Fibroblast of lung (primary cell): ENCODE data around the gene CYP2A13. TPM values are rescaled to one million over a fixed set of nuclear protein-coding genes. Genes with fewer than 3 reads are reported as not detected.
A peak's percentile ranks its signal among the peaks of the same experiment; 100 is the strongest.
"Not testable (repeated sequence)": the region's sequence is repeated elsewhere in the genome, so short reads cannot be mapped to it uniquely, and the experiment has no call there.

Experiments
- DNase-seq, 2 donors: peaks; one replicate each; pipeline versions ENCODE4 v3.0.0 to v3.0.0-alpha.2; 2010; ENCODE audit warnings: low read depth in 2 of 2
- H2AFZ ChIP-seq: 2 replicates; pipeline ENCODE4 v1.5.1; 2012; ENCODE audit warnings: low read length, control low read depth, inconsistent platforms
- H3K27ac ChIP-seq: 2 replicates; pipeline ENCODE4 v1.5.1; 2011; ENCODE audit warnings: low read length, control low read depth; ENCODE audit not compliant: insufficient read depth
- H3K27me3 ChIP-seq: 2 replicates; pipeline ENCODE4 v1.5.1; 2011; ENCODE audit warnings: mild to moderate bottlenecking, low read length; ENCODE audit not compliant: control insufficient read depth, insufficient read depth
- H3K36me3 ChIP-seq: 2 replicates; pipeline ENCODE4 v1.5.1; 2011; ENCODE audit warnings: low read length; ENCODE audit not compliant: control insufficient read depth, insufficient read depth
- H3K4me1 ChIP-seq: 2 replicates; pipeline ENCODE4 v1.5.1; 2011; ENCODE audit warnings: low read length; ENCODE audit not compliant: control insufficient read depth, insufficient read depth; ENCODE audit errors: extremely low read depth
- H3K4me2 ChIP-seq: 2 replicates; pipeline ENCODE4 v1.5.1; 2011; ENCODE audit warnings: low read length, control low read depth; ENCODE audit not compliant: insufficient read depth; ENCODE audit errors: extremely low read depth
- H3K4me3 ChIP-seq, 4 experiments: fragments of 200-600 bp in 1 of 4; sonication (generic) in 1 of 4; replicated peaks in 1 of 4; 2 replicates each; pipeline ENCODE4 v1.5.1; 2011 to 2016; ENCODE audit warnings: low read length in 4 of 4, low read depth in 3 of 4, mild to moderate bottlenecking in 3 of 4, control low read depth in 2 of 4, inconsistent platforms in 1 of 4, mixed read lengths in 1 of 4; ENCODE audit not compliant: insufficient read depth in 1 of 4; ENCODE audit errors: control extremely low read depth in 1 of 4
- H3K79me2 ChIP-seq: 2 replicates; pipeline ENCODE4 v1.5.1; 2012; ENCODE audit warnings: mild to moderate bottlenecking, low read length, inconsistent platforms; ENCODE audit not compliant: control insufficient read depth, insufficient read depth
- H3K9ac ChIP-seq: 2 replicates; pipeline ENCODE4 v1.5.1; 2011; ENCODE audit warnings: mild to moderate bottlenecking, low read length, control low read depth; ENCODE audit not compliant: insufficient read depth
- H3K9me3 ChIP-seq: 2 replicates; pipeline ENCODE4 v1.5.1; 2012; ENCODE audit warnings: low read depth, low read length; ENCODE audit not compliant: control insufficient read depth, insufficient read depth
- H4K20me1 ChIP-seq: 2 replicates; pipeline ENCODE4 v1.5.1; 2011; ENCODE audit warnings: low read length; ENCODE audit not compliant: control insufficient read depth, insufficient read depth; ENCODE audit errors: extremely low read depth
- CTCF ChIP-seq, 2 donors: IDR thresholded peaks in 1 of 2; conservative IDR thresholded peaks in 1 of 2; 1 replicate in 1 of 2; 2 replicates in 1 of 2; pipeline ENCODE4 v1.5.1; 2011 to 2012; ENCODE audit warnings: low read length in 2 of 2, control low read depth in 1 of 2, inconsistent platforms in 1 of 2, low read depth in 1 of 2, mild to moderate bottlenecking in 1 of 2
- EZH2 ChIP-seq: IDR thresholded peaks from 2 replicates; pipeline ENCODE4 v1.5.1; 2012; ENCODE audit warnings: low read length, control low read depth, mild to moderate bottlenecking; ENCODE audit errors: missing control alignments
- polyA plus RNA-seq, 2 donors: library from polyadenylated mRNA; depleted of rRNA in 1 of 2; stranded (reverse) in 1 of 2; unstranded in 1 of 2; fragments of >200 nt; gene quantifications; 2 replicates each; pipeline ENCODE4 v1.2.1, GENCODE V29; 2011 to 2012; ENCODE audit warnings: missing spikeins in 1 of 2
- total RNA-seq: library from RNA; depleted of rRNA; stranded (reverse); fragments of >200 nt; gene quantifications from 2 replicates; pipeline ENCODE4 v1.2.1, GENCODE V29; 2014

CYP2A13 gene
- total and polyA plus RNA-seq, 2 donors (not counting 1 experiment from before 2014, with no cell fraction given): not detected

- TF ChIP-seq EZH2 (no peak), CTCF (conservative IDR thresholded peaks at IDR 0.05 in 1 of 2, IDR thresholded peaks at IDR 0.05 in 1 of 2; ENCODE audit: low read depth in 1 of 2, low read length in 2 of 2) (no peak)
- Histone ChIP-seq H3K9ac (no peak overlapping the region), H3K79me2 (no peaks in the 10 kb centered on the region), H3K4me2 (no peak overlapping the region), H2AFZ (no peak overlapping the region), H3K9me3 (no peaks in the 10 kb centered on the region), H3K27me3 (no peaks in the 10 kb centered on the region), H4K20me1 (no peaks in the 10 kb centered on the region), H3K36me3 (no peaks in the 10 kb centered on the region), H3K27ac (no peak overlapping the region), H3K4me1 (no peaks in the 10 kb centered on the region), H3K4me3 (no peak overlapping the region)
- DNase-seq: no peak
Observed at GRCh38 chr19:41050426-41050825, 37.8 kb upstream of the CYP2A13 start.

- not testable (repeated sequence) for DNase-seq, H3K4me1 ChIP-seq, H3K79me2 ChIP-seq, H3K9me3 ChIP-seq, H2AFZ ChIP-seq, H3K9ac ChIP-seq, H3K4me3 ChIP-seq, H3K4me2 ChIP-seq, H3K27ac ChIP-seq, H3K27me3 ChIP-seq, H3K36me3 ChIP-seq, H4K20me1 ChIP-seq
Observed at GRCh38 chr19:41052162-41052561, 36.1 kb upstream of the CYP2A13 start.

GRCh38 chr19:41053331-41053730 lies 34.9 kb upstream of the CYP2A13 start:
- not testable (repeated sequence) for DNase-seq, H3K4me2 ChIP-seq, H3K36me3 ChIP-seq, H4K20me1 ChIP-seq, H3K27ac ChIP-seq, H3K9me3 ChIP-seq, H3K79me2 ChIP-seq, H2AFZ ChIP-seq, H3K4me1 ChIP-seq, H3K9ac ChIP-seq, H3K27me3 ChIP-seq, H3K4me3 ChIP-seq

GRCh38 chr19:41064974-41065569 lies 23.2 kb upstream of the CYP2A13 start:
- no peak overlapping the region for H3K27ac ChIP-seq
- DNase-seq: peak; percentile 11 to 31
- H3K9ac ChIP-seq: no peak overlapping the region
- no peaks in the 10 kb centered on the region for H3K79me2 ChIP-seq
- H3K4me2 ChIP-seq: peak overlapping the region; percentile 40
- no peaks in the 10 kb centered on the region for H4K20me1 ChIP-seq
- H3K4me1 ChIP-seq: no peaks in the 10 kb centered on the region
- no peaks in the 10 kb centered on the region for H3K36me3 ChIP-seq
- no peaks in the 10 kb centered on the region for H3K9me3 ChIP-seq
- no peak overlapping the region for H3K4me3 ChIP-seq
- TF ChIP-seq CTCF (conservative IDR thresholded peaks at IDR 0.05 in 1 of 2, IDR thresholded peaks at IDR 0.05 in 1 of 2; ENCODE audit: low read depth in 1 of 2, low read length in 2 of 2) (no peak), EZH2 (no peak)
- no peaks in the 10 kb centered on the region for H3K27me3 ChIP-seq
- H2AFZ ChIP-seq: peak overlapping the region; percentile 14
